Neural progenitor cell (in vitro differentiated cells): Measurements from ENCODE around the gene ADARB2. TPM values are rescaled to one million over a fixed set of nuclear protein-coding genes. Genes with fewer than 3 reads are reported as not detected.

Experiments used
- DNase-seq: peaks from one replicate; pipeline ENCODE4 v3.0.0-alpha.2; 2016; ENCODE audit warnings: low spot score
- H2AFZ ChIP-seq: fragments of 200-600 bp; sonication (generic); replicated peaks from 2 replicates; pipeline ENCODE4 v1.6.1; 2016; ENCODE audit warnings: antibody characterized with exemption
- H3F3A ChIP-seq: fragments of 200-600 bp; sonication (generic); 2 replicates; pipeline ENCODE4 v1.6.1; 2016; ENCODE audit warnings: antibody characterized with exemption, low read depth
- H3K27ac ChIP-seq: fragments of 200-600 bp; sonication (generic); 2 replicates; pipeline ENCODE4 v1.5.1; 2016; ENCODE audit warnings: mild to moderate bottlenecking
- H3K27me3 ChIP-seq: fragments of 200-600 bp; sonication (generic); 2 replicates; pipeline ENCODE4 v1.6.1; 2016; ENCODE audit warnings: mild to moderate bottlenecking, moderate library complexity
- H3K36me3 ChIP-seq: fragments of 200-600 bp; sonication (generic); 2 replicates; pipeline ENCODE4 v1.5.1; 2016
- H3K4me1 ChIP-seq: fragments of 200-600 bp; sonication (generic); 2 replicates; pipeline ENCODE4 v1.6.1; 2016; ENCODE audit warnings: mixed run types
- H3K4me2 ChIP-seq: fragments of 200-600 bp; sonication (generic); 2 replicates; pipeline ENCODE4 v1.6.1; 2016
- H3K4me3 ChIP-seq: fragments of 200-600 bp; sonication (generic); 2 replicates; pipeline ENCODE4 v1.5.1; 2016
- H3K79me2 ChIP-seq: fragments of 200-600 bp; sonication (generic); 2 replicates; pipeline ENCODE4 v1.6.1; 2016; ENCODE audit warnings: low read depth
- H3K9ac ChIP-seq: fragments of 200-600 bp; sonication (generic); 2 replicates; pipeline ENCODE4 v1.6.1; 2016
- H3K9me3 ChIP-seq: fragments of 200-600 bp; sonication (generic); 2 replicates; pipeline ENCODE4 v1.5.1; 2016; ENCODE audit warnings: low read depth
- H4K20me1 ChIP-seq: fragments of 200-600 bp; sonication (generic); 2 replicates; pipeline ENCODE4 v1.6.1; 2016; ENCODE audit warnings: low read depth
- H3K27ac Mint-ChIP-seq: 3 replicates; pipeline ENCODE4 v1.8.0; 2021; ENCODE audit warnings: mixed read lengths
- H3K27me3 Mint-ChIP-seq: 2 replicates; pipeline ENCODE4 v1.8.0; 2022; ENCODE audit warnings: low read depth, mild to moderate bottlenecking, inconsistent platforms, moderate library complexity, mixed read lengths; ENCODE audit not compliant: insufficient read depth
- H3K36me3 Mint-ChIP-seq: 3 replicates; pipeline ENCODE4 v1.8.0; 2021; ENCODE audit warnings: mixed read lengths
- H3K4me1 Mint-ChIP-seq: 3 replicates; pipeline ENCODE4 v1.8.0; 2021; ENCODE audit warnings: mixed read lengths
- H3K4me3 Mint-ChIP-seq: 3 replicates; pipeline ENCODE4 v1.8.0; 2021; ENCODE audit warnings: mild to moderate bottlenecking, moderate library complexity, mixed read lengths
- H3K9me3 Mint-ChIP-seq: 3 replicates; pipeline ENCODE4 v1.8.0; 2020; ENCODE audit warnings: mixed read lengths
- CTCF ChIP-seq: fragments of 200-600 bp; sonication (generic); IDR thresholded peaks from 2 replicates; pipeline ENCODE4 v1.5.1; 2017; ENCODE audit warnings: antibody characterized with exemption, mild to moderate bottlenecking
- EZH2 ChIP-seq: fragments of 200-600 bp; sonication (generic); IDR thresholded peaks from 2 replicates; pipeline ENCODE4 v1.6.1; 2017; ENCODE audit warnings: antibody characterized with exemption, mild to moderate bottlenecking, moderate library complexity
- EZH2phosphoT487 ChIP-seq: fragments of 200-600 bp; sonication (generic); IDR thresholded peaks from 2 replicates; pipeline ENCODE4 v1.6.1; 2017; ENCODE audit warnings: antibody characterized with exemption
- total RNA-seq: library from RNA; depleted of rRNA; stranded (reverse); fragments of >200 nt; gene quantifications from 2 replicates; pipeline ENCODE4 v1.2.3, GENCODE V29; 2015; ENCODE audit warnings: low replicate concordance

The ADARB2 gene
- total RNA-seq, 1 donor from 2014 or later = not detected

GRCh38 chr10:1550291-1550595 is 187.1 kb downstream of the ADARB2 start:
- Histone ChIP-seq H3K27ac (no peak overlapping the region), H2AFZ (no peak overlapping the region), H4K20me1 (no peaks in the 10 kb centered on the region), H3K79me2 (no peaks in the 10 kb centered on the region), H3K36me3 (no peaks in the 10 kb centered on the region), H3K9ac (no peak overlapping the region), H3K9me3 (no peaks in the 10 kb centered on the region), H3K4me2 (no peak overlapping the region), H3K27me3 (no peaks in the 10 kb centered on the region), H3K4me1 (no peaks in the 10 kb centered on the region), H3K4me3 (no peak overlapping the region), H3F3A (no peaks in the 10 kb centered on the region)
- peaks cover 9% of the 10 kb centered on the region for H3K27me3 Mint-ChIP-seq
- no peak overlapping the region for H3K4me3 Mint-ChIP-seq
- peaks cover 6% of the 10 kb centered on the region for H3K9me3 Mint-ChIP-seq
- H3K4me1 Mint-ChIP-seq = peaks cover 12% of the 10 kb centered on the region
- H3K36me3 Mint-ChIP-seq = no peaks in the 10 kb centered on the region
- TF ChIP-seq CTCF (no peak), EZH2 (no peak), EZH2phosphoT487 (no peak)
- DNase-seq = no peak
- H3K27ac Mint-ChIP-seq = no peak overlapping the region

DNA sequence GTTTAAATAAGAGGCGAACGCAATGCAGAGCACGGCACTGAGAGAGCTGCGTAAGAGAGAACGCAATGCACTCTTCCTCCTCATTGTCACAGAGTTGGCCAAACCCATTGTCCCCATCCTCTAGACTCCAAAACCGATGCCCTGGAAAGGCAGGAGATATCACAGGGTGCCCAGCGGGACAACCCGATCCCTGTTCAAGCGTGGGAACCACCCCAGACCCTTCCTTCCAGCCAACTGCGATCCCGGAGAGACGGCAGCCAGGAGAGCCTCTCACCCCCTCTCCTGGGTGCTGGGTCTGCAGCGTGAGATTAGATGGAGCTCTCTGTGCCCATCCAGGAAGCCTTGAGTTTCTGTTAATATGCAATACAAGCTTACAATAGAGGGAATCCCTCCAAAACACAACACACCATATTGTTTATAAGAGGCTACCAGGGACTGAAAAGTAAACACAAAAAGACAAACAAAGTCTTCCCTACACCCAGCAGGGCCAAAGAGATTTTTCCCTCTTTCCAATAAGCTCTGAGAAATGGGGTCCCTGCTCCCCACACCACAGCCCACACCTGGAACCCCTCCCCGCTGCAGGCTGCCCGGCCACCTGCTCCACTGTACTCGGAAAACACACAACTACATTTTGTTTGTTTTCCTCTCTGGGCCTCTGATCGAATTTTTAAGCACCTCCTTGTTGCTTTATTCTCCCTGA is 187.6 kb downstream of the ADARB2 start:
- Histone ChIP-seq H3K4me1 (no peaks in the 10 kb centered on the region), H3K27ac (no peak overlapping the region), H3F3A (no peaks in the 10 kb centered on the region), H3K9me3 (no peaks in the 10 kb centered on the region), H3K4me2 (no peak overlapping the region), H2AFZ (no peak overlapping the region), H4K20me1 (no peaks in the 10 kb centered on the region), H3K36me3 (no peaks in the 10 kb centered on the region), H3K9ac (no peak overlapping the region), H3K79me2 (no peaks in the 10 kb centered on the region), H3K4me3 (no peak overlapping the region), H3K27me3 (no peaks in the 10 kb centered on the region)
- no peak for DNase-seq
- peaks cover 6% of the 10 kb centered on the region for H3K9me3 Mint-ChIP-seq
- peaks cover 9% of the 10 kb centered on the region for H3K27me3 Mint-ChIP-seq
- H3K4me3 Mint-ChIP-seq = no peak overlapping the region
- H3K4me1 Mint-ChIP-seq = peaks cover 12% of the 10 kb centered on the region
- TF ChIP-seq CTCF = no peak
- no peak overlapping the region for H3K27ac Mint-ChIP-seq
- H3K36me3 Mint-ChIP-seq = no peaks in the 10 kb centered on the region

- H3K36me3 ChIP-seq = no peaks in the 10 kb centered on the region
- no peak overlapping the region for H3K27ac Mint-ChIP-seq
- TF ChIP-seq CTCF (no peak), EZH2 (no peak), EZH2phosphoT487 (no peak)
- no peaks in the 10 kb centered on the region for H3K27me3 ChIP-seq
- H4K20me1 ChIP-seq = no peaks in the 10 kb centered on the region
- no peak overlapping the region for H3K9ac ChIP-seq
- H3K36me3 Mint-ChIP-seq = no peaks in the 10 kb centered on the region
- peaks cover 9% of the 10 kb centered on the region for H3K4me1 Mint-ChIP-seq
- no peak for DNase-seq
- H3K9me3 ChIP-seq = no peaks in the 10 kb centered on the region
- no peak overlapping the region for H3K27ac ChIP-seq
- peaks cover 11% of the 10 kb centered on the region for H3K27me3 Mint-ChIP-seq
- H3K4me2 ChIP-seq = no peak overlapping the region
- H3K79me2 ChIP-seq = no peaks in the 10 kb centered on the region
- no peaks in the 10 kb centered on the region for H3F3A ChIP-seq
- H3K4me3 Mint-ChIP-seq = no peak overlapping the region
- no peaks in the 10 kb centered on the region for H3K4me1 ChIP-seq
- H3K9me3 Mint-ChIP-seq = peaks cover 8% of the 10 kb centered on the region
- H3K4me3 ChIP-seq = no peak overlapping the region
- H2AFZ ChIP-seq = no peak overlapping the region
Measured at GRCh38 chr10:1548596-1548995, 188.7 kb downstream of the ADARB2 start.
